PC-9 (cell line): ENCODE data around the gene ACOXL.

Experiments
- CTCF ChIP-seq: fragments of 200-600 bp; sonication (generic); conservative IDR thresholded peaks from 2 replicates; pipeline ENCODE4 v1.6.1; 2017; ENCODE audit warnings: mixed run types, antibody characterized with exemption, mild to moderate bottlenecking, moderate library complexity
- EZH2 ChIP-seq: fragments of 200-600 bp; sonication (generic); IDR thresholded peaks from 2 replicates; pipeline ENCODE4 v1.8.0; 2017; ENCODE audit warnings: antibody characterized with exemption, low read depth

GRCh38 chr2:111024496-111024895 lies 292.1 kb downstream of the ACOXL start:
- TF ChIP-seq CTCF: no peak
- no peak for TF ChIP-seq EZH2
